Hematopoietic multipotent progenitor cell treated with erythropoietin and hydrocortisone succinate and interleukin-3 and kit ligand, for 6 days (in vitro differentiated cells): ENCODE results near the gene CCDC110.
"Not testable (repeated sequence)": the region's sequence is repeated elsewhere in the genome, so short reads cannot be mapped to it uniquely, and the experiment has no call there.

Experiments
- DNase-seq: peaks from one replicate; pipeline ENCODE4 v3.0.0-alpha.2; 2015

Gene CCDC110

GRCh38 chr4:185471235-185472102 is at the start of gene CCDC110:
Gene CCDC110 (minus strand): TSS chr4:185471733. CDS start chr4:185471683, 50 bp downstream.
- DNase-seq: peak; percentile 96

GRCh38 chr4:185520119-185520518 is 48.6 kb upstream of the CCDC110 start:
- no peak for DNase-seq

- no peak for DNase-seq
These were observed 47.0 kb upstream of the CCDC110 start for GRCh38 chr4:185518494-185518893.

- no peak for DNase-seq
These were observed 46.5 kb upstream of the CCDC110 start for GRCh38 chr4:185518069-185518468.

- DNase-seq: no peak
These were observed 43.7 kb upstream of the CCDC110 start for GRCh38 chr4:185515248-185515647.

DNA sequence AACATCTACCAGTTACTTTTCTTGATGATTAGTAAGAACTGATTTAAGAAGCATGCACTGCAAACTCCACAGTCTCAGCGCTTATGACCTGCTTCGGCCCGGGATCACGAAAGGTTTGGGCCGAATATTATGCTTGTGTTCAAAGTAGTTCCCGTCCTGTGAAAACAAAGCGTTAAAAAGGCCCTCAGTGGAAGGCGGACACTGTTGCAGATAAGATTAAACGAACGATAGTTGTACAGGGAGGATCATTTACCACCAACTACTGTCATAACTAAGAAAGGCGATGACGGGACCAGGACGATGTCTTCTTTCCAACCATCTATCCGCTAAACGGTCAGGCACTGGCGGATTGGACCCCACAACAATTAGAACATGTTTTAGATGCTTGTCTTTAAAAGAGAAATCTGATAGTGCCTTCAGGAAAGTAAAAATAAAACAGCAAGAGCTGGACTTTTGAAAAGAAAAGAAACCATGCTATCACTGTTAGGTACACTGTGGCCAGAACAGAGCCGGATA is 42.7 kb upstream of the CCDC110 start:
- no peak for DNase-seq

DNA sequence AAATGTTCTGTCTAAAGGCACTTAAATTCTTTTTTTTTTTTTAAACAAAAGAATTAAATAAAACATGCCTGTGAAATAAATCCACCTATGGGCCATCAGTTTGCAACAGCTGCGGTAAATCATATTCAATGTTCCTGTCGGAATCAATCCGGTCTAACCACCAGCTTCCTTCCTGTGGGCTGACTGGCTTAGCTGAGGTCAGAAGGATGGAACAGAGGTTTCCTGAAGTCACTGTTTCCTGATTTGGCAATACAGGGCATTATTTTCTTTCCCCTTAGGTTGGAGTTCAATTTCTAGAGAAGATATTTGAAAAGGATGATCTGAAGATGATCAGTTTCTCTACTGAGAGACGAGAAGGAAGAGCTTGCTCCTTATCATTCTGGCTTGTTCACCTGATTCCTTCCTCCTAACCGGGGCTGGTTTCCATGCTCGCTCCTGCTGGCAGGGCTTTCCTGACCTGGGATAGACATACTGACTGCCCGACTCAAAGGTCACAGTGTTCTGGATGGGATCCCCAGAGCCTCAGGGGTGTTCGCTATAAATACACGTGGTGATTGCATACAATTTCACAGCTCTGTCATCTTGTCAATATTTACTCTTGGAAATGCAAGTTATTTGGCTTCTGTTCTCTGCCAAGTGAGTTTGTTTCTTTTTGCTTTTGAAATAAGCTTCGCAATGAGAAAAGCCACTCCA is 42.1 kb upstream of the CCDC110 start:
- DNase-seq: peak; percentile 47

DNA sequence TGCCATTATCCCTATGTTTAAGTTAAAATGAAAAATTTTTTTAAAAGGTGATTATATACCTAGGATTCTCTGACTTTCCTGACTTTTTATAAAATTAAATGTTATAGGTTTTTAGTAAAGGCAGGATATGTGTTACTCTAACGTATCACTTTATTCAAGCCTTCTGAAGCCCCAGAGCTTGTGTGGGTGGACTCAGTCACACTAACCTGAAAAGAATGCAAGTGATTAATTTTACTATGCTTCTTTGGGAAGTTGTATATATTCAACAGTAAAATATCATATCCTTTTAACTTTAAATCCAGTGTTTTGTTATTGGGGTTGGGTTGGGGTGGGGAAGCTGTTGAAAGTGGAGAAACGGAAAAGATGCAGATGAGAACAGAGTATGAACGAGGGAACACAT is 41.0 kb upstream of the CCDC110 start:
- DNase-seq: no peak

- DNase-seq: not testable (repeated sequence)
These were observed 39.7 kb upstream of the CCDC110 start for GRCh38 chr4:185511243-185511642.

- no peak for DNase-seq
These were observed 39.3 kb upstream of the CCDC110 start for GRCh38 chr4:185510806-185511205.

DNA sequence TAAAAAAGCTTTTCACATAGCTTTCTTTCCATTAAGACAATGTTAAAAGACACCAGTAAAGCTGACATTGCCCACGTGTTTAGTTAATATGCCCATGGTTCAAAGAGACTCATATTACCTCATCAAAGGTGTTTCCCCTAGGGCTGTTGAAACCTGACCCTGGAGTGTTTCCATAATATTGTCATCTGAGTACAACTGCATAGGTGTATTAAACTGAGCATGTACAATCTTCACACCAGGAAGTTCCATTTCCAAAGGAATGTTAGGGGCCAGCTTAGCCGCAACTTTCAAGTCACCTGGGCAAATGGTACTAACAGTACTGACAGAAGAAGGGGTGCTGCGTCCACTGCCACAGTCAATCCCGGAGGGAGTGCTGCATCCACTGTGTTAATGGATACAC is 36.6 kb upstream of the CCDC110 start:
- no peak for DNase-seq

DNA sequence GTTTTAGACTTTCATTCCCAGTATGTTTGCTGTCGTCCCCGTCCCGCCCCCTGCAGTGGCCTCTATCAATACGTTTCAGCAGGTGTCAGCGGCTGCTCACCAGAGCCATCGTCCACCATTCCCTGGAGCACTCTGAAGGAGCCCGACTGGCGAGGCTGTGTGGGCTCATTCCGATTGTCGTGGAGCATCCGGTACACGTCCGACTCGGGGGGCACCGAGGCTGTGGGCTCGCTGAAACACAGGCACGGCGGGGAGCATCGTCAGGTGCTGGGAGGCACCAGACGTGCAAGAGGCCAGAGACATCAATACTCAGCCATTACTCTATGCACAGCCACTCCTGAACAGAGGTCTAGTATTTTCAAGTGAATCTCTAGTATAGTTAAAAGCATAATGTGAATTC is 34.9 kb upstream of the CCDC110 start:
- no peak for DNase-seq

- no peak for DNase-seq
These were observed 32.8 kb upstream of the CCDC110 start for GRCh38 chr4:185504098-185505047.

GRCh38 chr4:185502386-185502785 is 30.9 kb upstream of the CCDC110 start:
- no peak for DNase-seq

DNA sequence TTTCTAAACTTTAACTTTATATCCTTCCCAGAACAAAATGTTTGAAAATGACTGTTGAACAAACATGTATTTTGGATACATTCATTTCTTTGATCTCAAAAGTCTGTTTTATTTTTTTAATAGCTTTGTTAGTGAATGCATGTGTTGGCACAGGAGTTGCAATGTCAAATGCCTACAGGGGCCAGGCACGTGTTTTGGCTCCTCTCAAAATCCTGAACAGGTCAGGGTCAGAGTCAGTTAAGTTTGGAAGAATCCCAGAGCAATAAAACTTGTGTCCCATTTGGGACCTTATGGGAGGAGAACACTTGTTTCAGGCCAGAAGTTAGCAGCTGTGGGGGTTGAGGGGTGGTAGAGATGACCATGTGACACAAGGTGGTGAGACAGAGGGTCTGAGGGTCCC is 29.0 kb upstream of the CCDC110 start:
- no peak for DNase-seq

- no peak for DNase-seq
These were observed 28.5 kb upstream of the CCDC110 start for GRCh38 chr4:185500035-185500434.

DNA sequence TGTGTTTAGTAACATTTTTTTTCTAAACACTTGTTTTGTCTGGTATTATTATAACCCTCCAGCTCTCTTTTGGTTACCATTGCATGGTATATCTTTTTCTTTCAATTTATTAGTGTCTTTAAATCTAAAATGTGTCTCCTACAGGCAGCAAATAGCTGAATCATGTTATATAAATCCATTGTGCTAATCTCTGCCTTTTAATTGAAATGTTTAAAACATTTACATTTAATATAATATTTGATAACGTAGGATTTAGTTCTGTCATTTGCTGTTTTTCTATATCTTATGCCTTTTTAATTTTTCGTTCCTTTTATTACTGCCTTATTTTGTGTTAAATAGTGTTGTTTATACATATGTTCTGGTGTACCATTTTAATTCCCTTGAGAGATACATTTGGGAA is 17.1 kb upstream of the CCDC110 start:
- no peak for DNase-seq

- DNase-seq: no peak
These were observed 9.9 kb upstream of the CCDC110 start for GRCh38 chr4:185481401-185481800.

DNA sequence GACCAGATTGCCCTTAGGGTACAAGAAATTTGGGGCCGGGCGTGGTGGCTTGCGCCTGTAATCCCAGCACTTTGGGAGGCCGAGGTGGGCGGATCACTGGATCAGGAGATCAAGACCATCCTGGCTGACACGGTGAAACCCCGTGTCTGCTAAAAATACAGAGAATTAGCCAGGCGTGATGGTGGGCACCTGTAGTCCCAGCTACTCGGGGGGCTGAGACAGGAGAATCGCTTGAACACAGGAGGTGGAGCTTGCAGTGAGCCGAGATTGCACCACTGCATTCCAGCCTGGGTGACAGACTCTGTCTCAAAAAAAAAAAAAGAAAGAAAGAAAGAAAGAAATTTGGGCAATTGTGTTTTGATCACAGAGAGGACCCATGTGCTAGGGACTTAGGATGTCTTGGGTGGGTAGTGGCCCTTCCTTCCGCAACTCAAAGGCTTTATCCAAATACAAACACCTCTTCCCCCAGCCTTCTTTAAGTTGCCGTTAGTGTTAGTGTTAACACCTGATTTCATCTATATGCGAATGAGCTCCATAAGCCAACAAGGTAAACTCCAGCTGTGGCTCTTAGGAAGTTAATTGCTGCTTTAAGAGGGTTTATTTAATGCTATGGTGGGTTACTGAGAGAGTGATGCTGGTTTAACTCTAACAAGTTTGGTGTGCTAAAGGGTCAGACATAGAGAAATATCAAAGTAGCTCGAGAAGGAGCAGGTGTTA is 8.6 kb upstream of the CCDC110 start:
- DNase-seq: no peak

DNA sequence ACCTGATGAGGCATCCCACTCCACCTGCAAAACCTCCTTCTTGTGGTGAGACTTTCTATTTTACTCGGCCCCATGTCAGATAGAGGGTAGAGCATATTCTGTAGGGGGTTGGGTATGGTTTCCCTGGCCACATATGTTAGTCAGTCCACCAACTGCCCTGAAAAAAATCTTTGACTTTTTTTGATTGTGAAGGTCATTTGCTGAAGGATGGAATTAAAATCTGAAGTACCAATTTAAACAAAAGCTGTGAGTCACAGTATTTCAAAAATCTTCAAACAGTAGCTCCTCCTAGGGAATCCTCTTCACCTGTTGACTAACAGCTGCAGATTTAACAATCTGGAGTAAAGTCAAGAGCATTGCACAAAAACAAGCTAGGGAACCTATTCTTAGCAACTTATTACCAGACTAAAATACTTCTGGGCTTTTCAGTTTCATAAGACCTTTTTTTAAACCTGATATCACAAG is 8.0 kb upstream of the CCDC110 start:
- DNase-seq: no peak

DNA sequence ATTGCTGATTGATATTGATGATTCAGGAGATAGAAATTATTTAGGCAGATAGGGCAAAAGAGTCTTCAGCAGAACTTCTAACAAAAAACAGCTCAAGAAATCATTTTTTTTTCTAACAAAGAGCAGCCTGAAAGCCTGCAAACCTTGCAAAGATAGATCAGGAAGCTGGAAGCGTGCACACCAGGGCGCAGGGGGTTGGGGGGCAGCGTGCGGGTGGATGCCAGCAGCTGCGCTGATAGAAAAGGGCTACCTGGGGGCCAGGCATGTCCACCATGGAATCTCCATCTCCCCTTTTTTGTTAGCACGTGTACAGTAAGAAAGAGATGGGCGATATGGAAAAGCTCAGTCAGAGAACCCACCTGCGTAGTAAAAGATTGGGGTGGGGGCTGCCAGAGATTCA is 1.7 kb upstream of the CCDC110 start:
- DNase-seq: no peak

DNA sequence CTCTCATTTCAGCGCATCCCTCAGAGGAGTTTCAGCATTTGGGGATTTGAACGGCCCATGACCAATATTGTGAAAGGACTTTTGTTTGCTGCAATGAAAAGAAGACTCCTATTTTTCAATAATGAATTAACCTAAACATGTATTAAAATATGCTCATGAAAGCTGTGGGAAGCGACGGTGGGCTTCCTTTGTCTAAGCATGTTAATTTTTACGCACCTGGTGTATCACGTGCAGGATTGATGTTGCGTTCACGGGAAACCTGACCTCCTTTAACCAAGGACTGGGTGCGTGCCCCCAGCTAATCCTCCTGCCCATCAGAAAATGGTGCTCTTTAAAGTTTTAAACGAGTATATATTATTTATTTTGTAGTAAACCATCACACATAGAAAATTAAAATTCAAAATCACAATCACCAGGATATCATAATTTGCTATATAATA is 590 bp upstream of the CCDC110 start:
- DNase-seq: no peak
